Parathyroid adenoma (tissue), 2 donors: Measurements from ENCODE around the gene AGBL1.

Experiments used
- H2AFZ ChIP-seq: fragments of 300-600 bp; sonication (generic); one replicate; pipeline ENCODE4 v1.7.0; 2017; ENCODE audit warnings: antibody characterized with exemption, mild to moderate bottlenecking
- H3K27ac ChIP-seq: fragments of 300-600 bp; sonication (generic); one replicate; pipeline ENCODE4 v1.7.0; 2017
- H3K27me3 ChIP-seq: fragments of 300-600 bp; sonication (generic); one replicate; pipeline ENCODE4 v1.7.0; 2017; ENCODE audit warnings: low read length; ENCODE audit not compliant: control insufficient read depth, insufficient read depth
- H3K36me3 ChIP-seq: fragments of 300-600 bp; sonication (generic); one replicate; pipeline ENCODE4 v1.7.0; 2017; ENCODE audit warnings: low read length; ENCODE audit not compliant: control insufficient read depth, insufficient read depth
- H3K4me1 ChIP-seq: fragments of 300-600 bp; sonication (generic); one replicate; pipeline ENCODE4 v1.7.0; 2017; ENCODE audit warnings: control low read depth
- H3K4me2 ChIP-seq: fragments of 300-600 bp; sonication (generic); one replicate; pipeline ENCODE4 v1.7.0; 2017; ENCODE audit warnings: low read length
- H3K4me3 ChIP-seq: fragments of 300-600 bp; sonication (generic); one replicate; pipeline ENCODE4 v1.7.0; 2017; ENCODE audit warnings: low read depth, low read length
- H3K79me2 ChIP-seq: fragments of 300-600 bp; sonication (generic); one replicate; pipeline ENCODE4 v1.7.0; 2017; ENCODE audit warnings: control low read depth
- H3K9ac ChIP-seq: fragments of 300-600 bp; sonication (generic); one replicate; pipeline ENCODE4 v1.7.0; 2017; ENCODE audit warnings: mild to moderate bottlenecking
- H3K9me3 ChIP-seq: fragments of 300-600 bp; sonication (generic); one replicate; pipeline ENCODE4 v1.7.0; 2017; ENCODE audit warnings: low read length; ENCODE audit not compliant: control insufficient read depth
- TF ChIP-seq, protein P1 (sequence below): fragments of 300-600 bp; sonication (generic); IDR thresholded peaks from one replicate; pipeline ENCODE4 v1.7.0; 2017; ENCODE audit warnings: antibody characterized with exemption, mild to moderate bottlenecking
- donor health status: primary hyperparathyroidism.

AGBL1 gene

DNA sequence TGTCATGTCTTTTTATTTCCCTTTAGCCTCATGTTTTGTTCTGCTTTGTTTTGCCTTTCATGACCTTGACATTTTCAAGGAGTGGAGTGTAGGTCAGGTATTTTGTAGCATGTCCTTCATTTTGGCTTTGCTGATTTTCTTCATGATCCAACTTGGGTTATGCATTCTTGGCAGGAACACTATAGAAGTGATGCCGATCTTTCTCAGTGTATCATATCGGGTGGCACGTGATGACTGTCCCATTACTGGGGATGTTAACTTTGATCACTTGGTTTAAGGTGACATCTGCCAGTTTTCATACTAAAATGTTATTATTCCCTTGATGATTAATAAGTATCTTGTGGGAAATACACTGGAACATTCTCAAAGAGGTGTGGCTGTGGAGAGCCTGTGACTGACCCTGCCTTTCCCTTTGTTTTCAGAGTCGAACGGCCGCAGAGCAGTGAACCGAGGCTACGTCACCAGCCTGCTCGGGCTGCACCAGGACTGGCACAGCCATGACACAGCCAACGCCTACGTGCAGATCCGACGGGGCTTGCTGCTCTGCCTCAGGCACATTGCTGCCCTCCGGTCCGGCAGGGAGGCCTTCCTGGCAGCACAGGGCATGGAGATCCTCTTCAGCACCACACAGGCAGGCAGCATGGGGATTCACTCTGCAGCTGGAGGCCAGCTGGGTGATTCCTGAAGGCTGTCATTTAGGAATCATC, 167.7 kb downstream of the AGBL1 start:
- TF ChIP-seq, protein P1, sequence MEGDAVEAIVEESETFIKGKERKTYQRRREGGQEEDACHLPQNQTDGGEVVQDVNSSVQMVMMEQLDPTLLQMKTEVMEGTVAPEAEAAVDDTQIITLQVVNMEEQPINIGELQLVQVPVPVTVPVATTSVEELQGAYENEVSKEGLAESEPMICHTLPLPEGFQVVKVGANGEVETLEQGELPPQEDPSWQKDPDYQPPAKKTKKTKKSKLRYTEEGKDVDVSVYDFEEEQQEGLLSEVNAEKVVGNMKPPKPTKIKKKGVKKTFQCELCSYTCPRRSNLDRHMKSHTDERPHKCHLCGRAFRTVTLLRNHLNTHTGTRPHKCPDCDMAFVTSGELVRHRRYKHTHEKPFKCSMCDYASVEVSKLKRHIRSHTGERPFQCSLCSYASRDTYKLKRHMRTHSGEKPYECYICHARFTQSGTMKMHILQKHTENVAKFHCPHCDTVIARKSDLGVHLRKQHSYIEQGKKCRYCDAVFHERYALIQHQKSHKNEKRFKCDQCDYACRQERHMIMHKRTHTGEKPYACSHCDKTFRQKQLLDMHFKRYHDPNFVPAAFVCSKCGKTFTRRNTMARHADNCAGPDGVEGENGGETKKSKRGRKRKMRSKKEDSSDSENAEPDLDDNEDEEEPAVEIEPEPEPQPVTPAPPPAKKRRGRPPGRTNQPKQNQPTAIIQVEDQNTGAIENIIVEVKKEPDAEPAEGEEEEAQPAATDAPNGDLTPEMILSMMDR = no peak
- Histone ChIP-seq H3K36me3 (no peaks in the 10 kb centered on the region), H3K9me3 (no peaks in the 10 kb centered on the region)

DNA sequence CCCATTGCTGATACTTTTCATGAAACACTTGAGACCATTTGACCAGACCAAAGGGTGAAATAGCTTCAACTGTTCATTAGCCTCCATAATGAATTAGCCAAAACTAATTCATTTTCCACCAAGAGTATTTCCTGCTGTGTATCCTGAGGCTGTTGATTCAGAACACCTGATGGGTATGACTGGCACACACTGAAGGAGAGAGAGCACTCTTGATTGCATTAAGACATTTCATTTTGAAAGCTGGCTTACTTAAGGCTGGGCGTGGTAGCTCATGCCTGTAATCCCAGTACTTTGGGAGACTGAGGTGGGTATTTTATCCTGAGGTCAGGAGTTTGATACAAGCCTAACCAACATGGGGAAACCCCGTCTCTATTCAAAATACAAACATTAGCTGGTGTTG, 175.6 kb downstream of the AGBL1 start:
- no peak overlapping the region for H2AFZ ChIP-seq
- no peaks in the 10 kb centered on the region for H3K9me3 ChIP-seq
- H3K9ac ChIP-seq = no peak overlapping the region
- H3K27me3 ChIP-seq = no peaks in the 10 kb centered on the region
- H3K4me2 ChIP-seq = no peak overlapping the region
- TF ChIP-seq, protein P1 = no peak
- H3K4me1 ChIP-seq = no peaks in the 10 kb centered on the region
- H3K27ac ChIP-seq = no peak overlapping the region
- H3K4me3 ChIP-seq = no peak overlapping the region
- H3K36me3 ChIP-seq = no peaks in the 10 kb centered on the region
- no peaks in the 10 kb centered on the region for H3K79me2 ChIP-seq

More for the DNA sequence above, 167.7 kb downstream of the AGBL1 start:
- H3K9ac ChIP-seq = no peak overlapping the region
- H3K4me1 ChIP-seq = no peaks in the 10 kb centered on the region
- H2AFZ ChIP-seq = peak overlapping the region; percentile 42
- no peak overlapping the region for H3K27ac ChIP-seq
- H3K79me2 ChIP-seq = no peaks in the 10 kb centered on the region
- no peak overlapping the region for H3K4me2 ChIP-seq
- no peak overlapping the region for H3K4me3 ChIP-seq
- no peaks in the 10 kb centered on the region for H3K27me3 ChIP-seq

DNA sequence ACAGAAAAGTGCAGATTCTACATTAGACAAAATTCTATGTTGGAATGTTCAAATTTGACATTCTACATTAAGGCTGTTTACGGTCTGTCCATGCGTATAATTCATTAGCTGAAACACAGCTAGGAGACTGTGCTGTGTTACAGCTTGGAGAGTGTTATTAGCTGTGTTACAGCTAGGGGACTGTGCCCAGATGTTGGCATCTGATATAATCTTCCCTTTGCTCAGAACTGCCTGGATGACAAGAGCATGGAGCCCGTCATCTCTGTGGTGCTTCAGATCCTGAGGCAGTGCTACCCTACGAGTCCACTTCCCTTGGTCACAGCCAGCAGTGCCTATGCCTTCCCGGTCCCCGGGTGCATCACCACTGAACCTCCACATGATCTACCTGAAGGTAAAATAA, 177.0 kb downstream of the AGBL1 start:
- no peak overlapping the region for H2AFZ ChIP-seq
- H3K36me3 ChIP-seq = no peaks in the 10 kb centered on the region
- H3K4me1 ChIP-seq = no peaks in the 10 kb centered on the region
- TF ChIP-seq, protein P1 = no peak
- H3K27me3 ChIP-seq = no peaks in the 10 kb centered on the region
- H3K27ac ChIP-seq = no peak overlapping the region
- H3K79me2 ChIP-seq = no peaks in the 10 kb centered on the region
- no peak overlapping the region for H3K4me3 ChIP-seq
- H3K9me3 ChIP-seq = no peaks in the 10 kb centered on the region
- no peak overlapping the region for H3K9ac ChIP-seq
- H3K4me2 ChIP-seq = no peak overlapping the region

DNA sequence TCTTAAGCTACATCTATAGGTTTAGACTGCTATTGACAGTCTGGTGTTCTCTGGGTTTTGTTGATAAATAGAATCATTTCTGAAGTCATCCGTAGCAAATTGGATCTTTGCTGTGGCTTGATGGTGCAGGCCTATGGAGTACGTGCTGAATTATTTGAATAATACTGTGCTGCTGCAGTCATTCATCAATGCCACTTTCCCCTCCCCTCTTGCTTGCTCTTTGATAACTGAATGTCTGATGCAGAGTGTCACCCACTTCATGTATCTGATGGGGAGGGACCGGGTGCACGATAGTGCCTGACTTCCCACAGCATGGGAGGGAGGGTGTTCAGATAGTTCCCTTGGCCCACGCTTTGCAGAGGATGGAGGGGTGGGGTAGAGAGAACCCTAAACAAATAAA, 179.9 kb downstream of the AGBL1 start:
- no peaks in the 10 kb centered on the region for H3K4me1 ChIP-seq
- H3K9me3 ChIP-seq = no peaks in the 10 kb centered on the region
- no peak overlapping the region for H3K4me3 ChIP-seq
- no peaks in the 10 kb centered on the region for H3K36me3 ChIP-seq
- no peak overlapping the region for H3K4me2 ChIP-seq
- H3K27me3 ChIP-seq = no peaks in the 10 kb centered on the region
- no peaks in the 10 kb centered on the region for H3K79me2 ChIP-seq
- no peak overlapping the region for H2AFZ ChIP-seq
- TF ChIP-seq, protein P1 = no peak
- no peak overlapping the region for H3K27ac ChIP-seq
- H3K9ac ChIP-seq = no peak overlapping the region

DNA sequence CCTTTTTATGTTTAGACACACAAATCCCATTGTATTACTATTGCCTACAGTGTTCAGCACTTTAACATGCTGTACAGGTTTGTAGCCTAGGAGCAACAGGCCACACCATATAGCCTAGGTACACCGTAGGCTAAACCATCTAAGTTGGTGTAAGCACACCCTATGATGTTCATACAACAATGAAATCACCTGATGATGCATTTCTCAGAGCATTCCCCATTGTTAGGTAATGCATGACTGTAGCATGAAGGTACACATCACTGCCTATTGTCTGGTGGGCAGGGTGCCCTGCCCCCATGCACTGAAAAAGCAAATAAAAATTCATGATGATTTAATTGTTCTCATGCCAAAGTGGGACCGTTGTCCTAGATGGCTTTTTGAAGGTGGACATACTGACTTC, 183.6 kb downstream of the AGBL1 start:
- H3K27ac ChIP-seq = no peak overlapping the region
- H3K9me3 ChIP-seq = no peaks in the 10 kb centered on the region
- no peaks in the 10 kb centered on the region for H3K27me3 ChIP-seq
- TF ChIP-seq, protein P1 = no peak
- no peak overlapping the region for H3K4me2 ChIP-seq
- H3K4me1 ChIP-seq = no peaks in the 10 kb centered on the region
- no peaks in the 10 kb centered on the region for H3K36me3 ChIP-seq
- H3K79me2 ChIP-seq = no peaks in the 10 kb centered on the region
- no peak overlapping the region for H3K9ac ChIP-seq
- H3K4me3 ChIP-seq = no peak overlapping the region
- H2AFZ ChIP-seq = no peak overlapping the region
